Ramos (cell line): Measurements from ENCODE around the gene TMEM238.

Experiments
- in situ Hi-C: fragments of 300-500 bp; cut with MboI; formaldehyde crosslinking; loops from one replicate; pipeline ENCODE4 v1.14.3; 2022; ENCODE audit warnings: low sequenced_read_pairs; ENCODE audit not compliant: unreplicated experiment

Gene TMEM238

DNA sequence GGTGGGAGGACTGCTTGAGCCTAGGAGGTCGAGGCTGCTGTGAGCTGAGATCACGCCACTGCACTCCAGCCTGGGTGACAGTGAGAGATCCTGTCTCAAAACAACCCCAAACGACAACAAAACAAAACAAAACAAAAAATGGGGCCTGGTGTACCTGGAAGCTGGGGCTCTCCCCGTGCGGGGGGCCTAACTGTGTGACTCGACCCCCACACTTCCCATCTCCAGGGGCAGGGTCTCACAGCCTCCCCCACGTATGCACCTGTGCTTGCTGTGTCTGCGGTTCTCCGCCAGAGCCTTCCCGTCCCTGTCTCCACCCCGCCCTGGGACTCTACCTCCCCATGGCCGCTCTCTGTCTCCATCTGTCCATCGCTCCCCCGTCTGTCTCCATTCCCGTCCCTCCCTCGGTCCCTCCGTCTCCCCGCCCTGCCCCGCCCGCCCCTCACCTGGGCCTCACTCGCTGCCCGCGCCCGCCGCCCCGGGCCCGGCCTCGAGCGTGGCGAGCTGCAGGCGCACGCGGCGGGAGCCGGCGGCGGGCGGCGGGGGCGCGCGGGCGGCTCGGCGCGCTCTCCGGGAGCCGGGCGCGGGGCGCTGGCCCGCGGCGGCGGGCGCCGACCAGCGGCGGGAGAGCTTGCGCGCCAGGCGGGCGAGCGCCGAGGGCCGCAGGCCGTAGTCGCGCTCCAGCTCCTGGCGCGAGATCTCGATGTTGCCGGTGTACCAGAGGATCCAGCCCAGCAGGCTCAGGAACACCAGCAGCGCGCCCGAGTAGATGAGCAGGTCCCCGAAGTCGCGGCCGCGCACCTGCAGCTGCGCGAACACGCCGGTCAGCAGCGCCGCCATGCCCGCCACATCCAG, 587 bp downstream of the TMEM238 start:
- in situ Hi-C loops = loop anchor here (10.0 kb wide), 1 partner anchor 79 kb away; no protein-coding TSS in a partner anchor

- in situ Hi-C loops = loop anchor here (10.0 kb wide), 1 partner anchor 78 kb away; no protein-coding TSS in a partner anchor
Measured at GRCh38 chr19:55382522-55383054, 1.5 kb downstream of the TMEM238 start.

GRCh38 chr19:55382013-55382412, 2.1 kb downstream of the TMEM238 start:
- in situ Hi-C loops = loop anchor here (10.0 kb wide), 1 partner anchor 77 kb away; no protein-coding TSS in a partner anchor

- in situ Hi-C loops = no loop called here
Measured at GRCh38 chr19:55379174-55379573, 4.9 kb downstream of the TMEM238 start.

GRCh38 chr19:55377356-55378131, 6.5 kb downstream of the TMEM238 start:
- in situ Hi-C loops = no loop called here

DNA sequence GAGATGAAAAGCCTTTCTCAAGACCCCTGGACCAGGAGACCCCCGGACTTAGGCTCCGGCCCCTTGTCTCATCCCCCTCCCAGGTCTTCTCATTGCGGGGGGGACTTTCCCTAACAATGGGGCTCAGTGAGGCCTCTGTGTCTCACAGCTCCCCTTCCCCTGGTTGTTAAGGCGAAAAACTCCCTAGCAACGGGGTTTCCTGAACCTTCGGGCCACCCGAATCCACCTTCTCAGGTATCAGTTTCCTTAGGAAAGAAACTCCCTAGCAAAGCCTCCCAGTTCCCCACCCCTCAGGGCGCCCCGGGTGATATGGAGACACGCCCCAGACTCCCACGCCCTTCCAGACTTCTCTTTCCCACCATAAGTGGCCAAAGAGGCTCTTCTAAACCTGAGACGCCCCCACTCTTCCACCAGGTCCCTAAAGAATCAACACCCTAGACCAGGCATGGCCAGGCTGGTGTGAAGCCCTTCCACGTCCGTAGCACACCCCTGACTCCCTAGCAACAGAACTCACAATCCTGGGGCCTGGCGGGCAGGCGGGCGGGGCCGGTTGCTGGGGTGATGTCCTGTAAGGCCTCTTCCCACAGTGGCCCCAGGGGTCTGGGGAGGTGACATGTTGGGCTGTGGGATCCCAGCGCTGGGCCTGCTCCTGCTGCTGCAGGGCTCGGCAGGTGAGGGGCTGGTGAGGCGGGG, 7.7 kb downstream of the TMEM238 start, which contains the start of gene TMEM190:
TSS of gene TMEM190 (plus strand) at position 586 of the 693 bp plus-strand sequence. CDS start at position 614, 28 bp downstream.
- in situ Hi-C loops = no loop called here

DNA sequence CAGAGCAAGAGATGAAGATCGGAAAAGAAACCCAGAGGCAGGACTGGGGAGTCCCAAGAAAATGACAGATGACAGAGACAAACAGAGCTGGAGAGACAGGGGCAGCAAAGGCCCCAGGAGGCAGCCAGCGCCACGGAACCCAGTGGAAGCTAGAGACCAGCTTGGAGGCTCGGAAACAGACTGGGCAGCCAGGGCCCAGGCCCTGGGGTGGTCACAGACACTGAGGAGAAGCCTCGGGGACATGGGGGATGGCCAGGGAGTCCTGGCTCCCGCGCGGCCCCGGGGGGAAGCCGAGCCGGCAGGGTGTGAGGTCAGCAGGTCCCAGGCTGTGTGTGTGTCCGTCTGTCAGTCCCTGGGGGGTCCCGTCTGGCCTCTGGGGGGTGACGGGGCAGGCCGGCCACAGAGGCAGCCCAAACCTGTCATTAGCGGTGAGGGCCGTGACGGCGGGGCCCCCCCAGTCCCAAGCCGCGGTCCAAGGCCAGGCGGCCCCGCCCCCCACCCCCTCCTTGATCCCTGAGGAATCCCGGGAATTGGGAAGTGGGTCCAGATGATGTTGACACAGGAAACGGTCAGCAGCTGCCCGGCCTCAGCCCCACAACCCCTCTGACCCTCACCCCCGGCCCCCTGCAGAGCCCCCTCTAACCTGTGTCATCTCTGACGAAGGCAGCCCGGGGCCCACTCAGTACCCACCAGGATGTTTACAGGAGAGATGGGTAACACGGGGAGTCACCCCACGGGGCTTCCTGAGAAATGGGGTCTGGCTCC, 9.9 kb downstream of the TMEM238 start:
- in situ Hi-C loops = no loop called here

- in situ Hi-C loops = no loop called here
Measured at GRCh38 chr19:55373306-55373992, 10.6 kb downstream of the TMEM238 start.

GRCh38 chr19:55372316-55373081, 11.6 kb downstream of the TMEM238 start:
- in situ Hi-C loops = no loop called here

- in situ Hi-C loops = no loop called here
Measured at GRCh38 chr19:55370305-55370988, 13.6 kb downstream of the TMEM238 start, which contains the start of gene IL11. Gene IL11, minus strand, starts transcription at chr19:55370463. Its CDS starts 153 bp downstream, at chr19:55370310.

GRCh38 chr19:55369653-55370304, 14.3 kb downstream of the TMEM238 start:
- in situ Hi-C loops = no loop called here

GRCh38 chr19:55368701-55369563, 15.2 kb downstream of the TMEM238 start:
- in situ Hi-C loops = no loop called here

DNA sequence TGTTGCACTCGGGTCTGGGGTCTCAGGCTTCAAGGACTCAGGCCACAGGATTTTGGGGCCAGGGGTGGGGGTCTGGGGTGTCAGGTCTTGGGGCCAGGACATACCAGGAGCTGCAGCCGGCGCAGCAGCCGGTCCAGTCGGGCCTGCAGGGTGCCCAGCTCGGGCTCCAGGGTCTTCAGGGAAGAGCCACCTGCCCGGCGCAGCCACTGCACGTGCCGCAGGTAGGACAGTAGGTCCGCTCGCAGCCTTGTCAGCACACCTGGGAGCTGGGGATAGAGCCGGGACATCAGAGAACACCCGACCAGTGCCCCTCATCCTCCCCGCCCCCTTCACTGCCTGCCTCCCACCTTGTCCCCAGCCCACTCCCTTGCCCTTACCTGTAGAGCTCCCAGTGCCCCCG, 16.0 kb downstream of the TMEM238 start:
- in situ Hi-C loops = no loop called here

DNA sequence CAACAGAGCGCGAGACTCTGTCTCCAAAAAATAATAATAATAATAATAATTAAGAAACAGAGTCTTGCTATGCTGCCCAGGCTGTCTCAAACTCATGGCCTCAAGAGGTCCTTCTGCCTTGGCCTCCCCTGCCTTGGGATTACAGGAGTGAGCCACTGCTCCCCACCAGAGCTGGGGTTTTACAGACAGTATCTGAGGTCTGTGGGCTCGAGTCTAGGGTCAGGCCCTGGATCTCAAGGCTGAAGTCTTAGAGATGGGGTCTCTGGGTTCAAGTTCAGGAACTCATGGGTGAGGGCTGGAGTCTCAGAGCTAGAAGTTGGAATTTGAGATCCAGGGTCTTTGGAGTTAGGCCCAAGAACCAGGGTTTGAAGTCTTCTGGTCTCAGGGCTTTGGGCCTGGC, 17.3 kb downstream of the TMEM238 start:
- in situ Hi-C loops = no loop called here

- in situ Hi-C loops = no loop called here
Measured at GRCh38 chr19:55365964-55366363, 18.1 kb downstream of the TMEM238 start.

- in situ Hi-C loops = no loop called here
Measured at GRCh38 chr19:55365245-55365644, 18.8 kb downstream of the TMEM238 start.
